Endothelial cell of umbilical vein (primary cell): Measurements from ENCODE around the gene TMEM154.

Experiments
- CTCF ChIP-seq, 2 donors: IDR thresholded peaks; 1 replicate in 1 of 2; 2 replicates in 1 of 2; pipeline ENCODE4 v1.5.1; 2011; ENCODE audit warnings: low read length in 2 of 2, mild to moderate bottlenecking in 2 of 2, moderate library complexity in 2 of 2, control low read depth in 1 of 2, inconsistent platforms in 1 of 2, low read depth in 1 of 2; ENCODE audit not compliant: insufficient read depth in 1 of 2; ENCODE audit errors: extremely low read depth in 1 of 2
- EZH2 ChIP-seq: IDR thresholded peaks from 2 replicates; pipeline ENCODE4 v1.6.1; 2012; ENCODE audit warnings: borderline replicate concordance, low read depth, mild to moderate bottlenecking, moderate library complexity, low read length, inconsistent platforms; ENCODE audit not compliant: severe bottlenecking
- JUN ChIP-seq: IDR thresholded peaks from 2 replicates; pipeline ENCODE4 v1.6.1; 2011; ENCODE audit warnings: borderline replicate concordance, low read depth; ENCODE audit not compliant: insufficient read length, insufficient read depth
- POLR2A ChIP-seq: IDR thresholded peaks from 2 replicates; pipeline ENCODE4 v1.6.1; 2012; ENCODE audit warnings: low read depth, mild to moderate bottlenecking, control low read depth, low read length
- POLR2AphosphoS5 ChIP-seq: IDR thresholded peaks from 2 replicates; pipeline ENCODE4 v1.6.1; 2012; ENCODE audit warnings: low read depth, mild to moderate bottlenecking, control low read depth, low read length, moderate library complexity; ENCODE audit not compliant: insufficient read depth

GRCh38 chr4:152594978-152595925, 84.5 kb downstream of the TMEM154 start:
- TF ChIP-seq CTCF (IDR thresholded peaks at IDR 0.05; ENCODE audit: extremely low read depth in 1 of 2, insufficient read depth in 1 of 2, low read depth in 1 of 2, low read length in 2 of 2) (no peak), POLR2AphosphoS5 (no peak), POLR2A (no peak), EZH2 (no peak), JUN (no peak)
